Transverse colon (tissue), 4 donors: ENCODE data around the gene ZNF90.
"Not testable (repeated sequence)": the region's sequence is repeated elsewhere in the genome, so short reads cannot be mapped to it uniquely, and the experiment has no call there.

Source experiments
- EP300 ChIP-seq: sonication (generic); formaldehyde crosslinking; IDR thresholded peaks from one replicate; pipeline ENCODE4 v1.6.1; 2017; ENCODE audit warnings: antibody characterized with exemption, low read depth
- POLR2A ChIP-seq: fragments of 450-650 bp; IDR thresholded peaks from one replicate; pipeline ENCODE4 v1.6.1; 2016; ENCODE audit warnings: antibody characterized with exemption, mild to moderate bottlenecking, moderate library complexity
- POLR2AphosphoS5 ChIP-seq, 3 donors: sonication (generic); formaldehyde crosslinking; IDR thresholded peaks; one replicate each; pipeline ENCODE4 v1.6.1; 2016; ENCODE audit warnings: antibody characterized with exemption in 3 of 3
- TF ChIP-seq, protein P1 (sequence below), 5 experiments: fragments of 200-600 bp in 3 of 5; fragments of 450-650 bp in 2 of 5; sonication (generic) in 3 of 5; IDR thresholded peaks; 1 replicate in 2 of 5; 2 replicates in 3 of 5; pipeline ENCODE4 v1.5.1; 2016 to 2017; ENCODE audit warnings: antibody characterized with exemption in 5 of 5, inconsistent platforms in 3 of 5, mild to moderate bottlenecking in 2 of 5, moderate library complexity in 1 of 5

GRCh38 chr19:20058738-20059137 is 19.1 kb upstream of the ZNF90 start:
- TF ChIP-seq, protein P1, sequence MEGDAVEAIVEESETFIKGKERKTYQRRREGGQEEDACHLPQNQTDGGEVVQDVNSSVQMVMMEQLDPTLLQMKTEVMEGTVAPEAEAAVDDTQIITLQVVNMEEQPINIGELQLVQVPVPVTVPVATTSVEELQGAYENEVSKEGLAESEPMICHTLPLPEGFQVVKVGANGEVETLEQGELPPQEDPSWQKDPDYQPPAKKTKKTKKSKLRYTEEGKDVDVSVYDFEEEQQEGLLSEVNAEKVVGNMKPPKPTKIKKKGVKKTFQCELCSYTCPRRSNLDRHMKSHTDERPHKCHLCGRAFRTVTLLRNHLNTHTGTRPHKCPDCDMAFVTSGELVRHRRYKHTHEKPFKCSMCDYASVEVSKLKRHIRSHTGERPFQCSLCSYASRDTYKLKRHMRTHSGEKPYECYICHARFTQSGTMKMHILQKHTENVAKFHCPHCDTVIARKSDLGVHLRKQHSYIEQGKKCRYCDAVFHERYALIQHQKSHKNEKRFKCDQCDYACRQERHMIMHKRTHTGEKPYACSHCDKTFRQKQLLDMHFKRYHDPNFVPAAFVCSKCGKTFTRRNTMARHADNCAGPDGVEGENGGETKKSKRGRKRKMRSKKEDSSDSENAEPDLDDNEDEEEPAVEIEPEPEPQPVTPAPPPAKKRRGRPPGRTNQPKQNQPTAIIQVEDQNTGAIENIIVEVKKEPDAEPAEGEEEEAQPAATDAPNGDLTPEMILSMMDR (IDR thresholded peaks at IDR 0.05) = not testable (repeated sequence)
- not testable (repeated sequence) for TF ChIP-seq POLR2A; EP300; POLR2AphosphoS5 (IDR thresholded peaks at IDR 0.05)
